Breast epithelium (tissue), 4 donors: Measurements from ENCODE around the gene ENG. TPM values are rescaled to one million over a fixed set of nuclear protein-coding genes. Genes with fewer than 3 reads are reported as not detected.
A peak's percentile ranks its signal among the peaks of the same experiment; 100 is the strongest.

Experiments
- DNase-seq, 2 donors: peaks; one replicate each; pipeline ENCODE4 v3.0.0-alpha.2; 2019; ENCODE audit warnings: low spot score in 2 of 2
- H3K27ac ChIP-seq, 2 donors: fragments of 200-600 bp; sonication (generic) in 1 of 2; one replicate each; pipeline ENCODE4 v1.5.1; 2016 to 2019; ENCODE audit warnings: mild to moderate bottlenecking in 1 of 2
- H3K27me3 ChIP-seq, 2 donors: fragments of 200-600 bp; sonication (generic) in 1 of 2; one replicate each; pipeline versions ENCODE4 v1.5.1 to v1.6.0; 2017 to 2019; ENCODE audit warnings: control low read depth in 1 of 2, mild to moderate bottlenecking in 1 of 2
- H3K36me3 ChIP-seq: fragments of 200-600 bp; one replicate; pipeline ENCODE4 v1.5.1; 2019
- H3K4me1 ChIP-seq, 2 donors: fragments of 200-600 bp; sonication (generic); one replicate each; pipeline ENCODE4 v1.5.1; 2016 to 2019; ENCODE audit warnings: control low read depth in 1 of 2
- H3K4me3 ChIP-seq, 3 donors: fragments of 200-600 bp; sonication (generic); 1 replicate in 2 of 3; 2 replicates in 1 of 3; pipeline ENCODE4 v1.5.1; 2016 to 2019; ENCODE audit warnings: mild to moderate bottlenecking in 3 of 3, moderate library complexity in 2 of 3
- H3K9me3 ChIP-seq, 2 donors: fragments of 200-600 bp; sonication (generic) in 1 of 2; one replicate each; pipeline ENCODE4 v1.5.1; 2016 to 2019; ENCODE audit warnings: control low read depth in 1 of 2
- CTCF ChIP-seq, 3 donors: fragments of 450-650 bp; IDR thresholded peaks; one replicate each; pipeline ENCODE4 v1.5.1; 2016 to 2017; ENCODE audit warnings: antibody characterized with exemption in 3 of 3, mild to moderate bottlenecking in 3 of 3, moderate library complexity in 3 of 3
- POLR2A ChIP-seq: fragments of 450-650 bp; IDR thresholded peaks from one replicate; pipeline ENCODE4 v1.6.1; 2016; ENCODE audit warnings: antibody characterized with exemption, mild to moderate bottlenecking, moderate library complexity
- POLR2AphosphoS5 ChIP-seq, 3 donors: sonication (generic); formaldehyde crosslinking; IDR thresholded peaks; one replicate each; pipeline ENCODE4 v1.6.1; 2017; ENCODE audit warnings: antibody characterized with exemption in 3 of 3
- intact Hi-C: fragments of 100-400 bp; cut with DNase I; formaldehyde crosslinking; loops from one replicate; pipeline ENCODE4 v1.15.1; 2023; ENCODE audit warnings: low total_unique reads
- total RNA-seq, 3 donors: library from RNA; depleted of rRNA; stranded (reverse); fragments of >200 nt; gene quantifications; one replicate each; pipeline ENCODE4 v1.1.0, GENCODE V29; 2016

ENG gene
- total RNA-seq, 3 donors from 2014 or later: 21.5 to 50.8 (median 30.9) TPM

GRCh38 chr9:127860260-127860659 lies 5.8 kb upstream of the ENG start:
- H3K36me3 ChIP-seq: no peaks in the 10 kb centered on the region
- H3K4me3 ChIP-seq: no peak overlapping the region
- DNase-seq: no peak
- TF ChIP-seq POLR2A: no peak
- TF ChIP-seq POLR2AphosphoS5 (IDR thresholded peaks at IDR 0.05): no peak
- TF ChIP-seq CTCF (IDR thresholded peaks at IDR 0.05): no peak
- H3K27me3 ChIP-seq: no peaks in the 10 kb centered on the region
- H3K4me1 ChIP-seq: peaks cover 0 to 4% of the 10 kb centered on the region in 2 donors
- intact Hi-C loops: no loop called here
- peak overlapping the region in 1 of 2 donors; percentile 32 for H3K27ac ChIP-seq
- no peaks in the 10 kb centered on the region for H3K9me3 ChIP-seq

- Histone ChIP-seq H3K4me3 (no peak overlapping the region), H3K36me3 (no peaks in the 10 kb centered on the region), H3K27ac (peak overlapping the region in 1 of 2 donors; percentile 50), H3K9me3 (no peaks in the 10 kb centered on the region), H3K4me1 (peaks cover 0 to 4% of the 10 kb centered on the region in 2 donors), H3K27me3 (no peaks in the 10 kb centered on the region)
- no peak for DNase-seq
- intact Hi-C loops: no loop called here
- TF ChIP-seq POLR2A: no peak
- TF ChIP-seq CTCF (IDR thresholded peaks at IDR 0.05): no peak
- peak in 1 of 3 donors; percentile 13 for TF ChIP-seq POLR2AphosphoS5 (IDR thresholded peaks at IDR 0.05)
These were observed 3.6 kb upstream of the ENG start for GRCh38 chr9:127858041-127858512.

GRCh38 chr9:127857278-127857677 lies 2.8 kb upstream of the ENG start:
- TF ChIP-seq CTCF (IDR thresholded peaks at IDR 0.05) (no peak), POLR2AphosphoS5 (IDR thresholded peaks at IDR 0.05) (no peak), POLR2A (no peak)
- Histone ChIP-seq H3K4me3 (no peak overlapping the region), H3K9me3 (no peaks in the 10 kb centered on the region), H3K27ac (peak overlapping the region in 1 of 2 donors; percentile 50), H3K27me3 (no peaks in the 10 kb centered on the region), H3K36me3 (no peaks in the 10 kb centered on the region), H3K4me1 (peaks cover 0 to 2% of the 10 kb centered on the region in 2 donors)
- intact Hi-C loops: no loop called here
- no peak for DNase-seq

GRCh38 chr9:127856729-127857116 lies 2.3 kb upstream of the ENG start:
- no peak for DNase-seq
- Histone ChIP-seq H3K27ac (peak overlapping the region in 1 of 2 donors; percentile 50), H3K27me3 (no peaks in the 10 kb centered on the region), H3K36me3 (no peaks in the 10 kb centered on the region), H3K4me1 (no peaks in the 10 kb centered on the region), H3K9me3 (no peaks in the 10 kb centered on the region), H3K4me3 (no peak overlapping the region)
- TF ChIP-seq POLR2A (no peak), CTCF (IDR thresholded peaks at IDR 0.05) (no peak), POLR2AphosphoS5 (IDR thresholded peaks at IDR 0.05) (no peak)
- intact Hi-C loops: no loop called here

- DNase-seq: no peak
- no peaks in the 10 kb centered on the region for H3K9me3 ChIP-seq
- H3K27me3 ChIP-seq: no peaks in the 10 kb centered on the region
- TF ChIP-seq POLR2AphosphoS5 (IDR thresholded peaks at IDR 0.05) (no peak), CTCF (IDR thresholded peaks at IDR 0.05) (no peak), POLR2A (no peak)
- intact Hi-C loops: no loop called here
- no peaks in the 10 kb centered on the region for H3K36me3 ChIP-seq
- no peak overlapping the region for H3K4me3 ChIP-seq
- peak overlapping the region in 1 of 2 donors; percentile 50 for H3K27ac ChIP-seq
- no peaks in the 10 kb centered on the region for H3K4me1 ChIP-seq
These were observed 1.8 kb upstream of the ENG start for GRCh38 chr9:127856094-127856728.
